HL-60 (cell line): ENCODE results near the gene DPP6.

Experiments
- CTCF ChIP-seq: IDR thresholded peaks from one replicate; pipeline ENCODE4 v1.5.1; 2011; ENCODE audit warnings: low read length, control low read depth, inconsistent platforms; ENCODE audit not compliant: insufficient read depth
- GABPA ChIP-seq: IDR thresholded peaks from 2 replicates; pipeline ENCODE4 v1.6.1; 2012; ENCODE audit warnings: low read depth
- POLR2AphosphoS5 ChIP-seq: IDR thresholded peaks from 2 replicates; pipeline ENCODE4 v1.6.1; 2012; ENCODE audit warnings: low read depth
- REST ChIP-seq: IDR thresholded peaks from 2 replicates; pipeline ENCODE4 v1.6.1; 2012; ENCODE audit warnings: low read depth; ENCODE audit not compliant: insufficient replicate concordance

- TF ChIP-seq CTCF = no peak
- TF ChIP-seq POLR2AphosphoS5 = no peak
- no peak for TF ChIP-seq REST
- no peak for TF ChIP-seq GABPA
Observed at GRCh38 chr7:154888690-154889089, 836.5 kb downstream of the DPP6 start.
